Measurements from ENCODE around the gene TIMM22. TPM values are rescaled to one million over a fixed set of nuclear protein-coding genes. Genes with fewer than 3 reads are reported as not detected.
"Not testable (repeated sequence)": the region's sequence is repeated elsewhere in the genome, so short reads cannot be mapped to it uniquely, and the experiment has no call there.

TIMM22 gene
- total and polyA plus RNA-seq, 5 donors, result 13.9 to 16.1 (median 14.2) TPM

GRCh38 chr17:973053-973452, 23.9 kb upstream of the TIMM22 start:
- intact Hi-C loops (cut with DNase I), result no loop called here
- Histone ChIP-seq H3K4me3 (ENCODE audit: low read length) (no peak overlapping the region), H3K27me3 (ENCODE audit: control insufficient read depth, insufficient read depth) (no peaks in the 10 kb centered on the region), H3K4me1 (ENCODE audit: control insufficient read depth, insufficient read depth, low read length) (no peaks in the 10 kb centered on the region), H3K9me3 (ENCODE audit: control insufficient read depth, low read length) (no peaks in the 10 kb centered on the region), H3K27ac (ENCODE audit: low read length) (no peak overlapping the region)
- WGBS, result 87% methylated on average over 12 of the region's 12 CpGs
- ATAC-seq (no peak), DNase-seq (peak in 1 of 3 donors; percentile 6)

- WGBS, result 80% methylated on average over 2 of the region's 2 CpGs
- H3K4me3 ChIP-seq (ENCODE audit: low read length); H3K9me3 ChIP-seq (ENCODE audit: control insufficient read depth, low read length); H3K27me3 ChIP-seq (ENCODE audit: control insufficient read depth, insufficient read depth); ATAC-seq; H3K4me1 ChIP-seq (ENCODE audit: control insufficient read depth, insufficient read depth, low read length); H3K27ac ChIP-seq (ENCODE audit: low read length): not testable (repeated sequence)
- intact Hi-C loops (cut with DNase I), result loop anchor here in 2 of 4 donors (5.0 kb wide), 3 partner anchors 92 to 177 kb away; no protein-coding TSS in a partner anchor
- peak in 1 of 3 donors; percentile 36 for DNase-seq
Observed at GRCh38 chr17:974778-975177, 22.2 kb upstream of the TIMM22 start.

DNA sequence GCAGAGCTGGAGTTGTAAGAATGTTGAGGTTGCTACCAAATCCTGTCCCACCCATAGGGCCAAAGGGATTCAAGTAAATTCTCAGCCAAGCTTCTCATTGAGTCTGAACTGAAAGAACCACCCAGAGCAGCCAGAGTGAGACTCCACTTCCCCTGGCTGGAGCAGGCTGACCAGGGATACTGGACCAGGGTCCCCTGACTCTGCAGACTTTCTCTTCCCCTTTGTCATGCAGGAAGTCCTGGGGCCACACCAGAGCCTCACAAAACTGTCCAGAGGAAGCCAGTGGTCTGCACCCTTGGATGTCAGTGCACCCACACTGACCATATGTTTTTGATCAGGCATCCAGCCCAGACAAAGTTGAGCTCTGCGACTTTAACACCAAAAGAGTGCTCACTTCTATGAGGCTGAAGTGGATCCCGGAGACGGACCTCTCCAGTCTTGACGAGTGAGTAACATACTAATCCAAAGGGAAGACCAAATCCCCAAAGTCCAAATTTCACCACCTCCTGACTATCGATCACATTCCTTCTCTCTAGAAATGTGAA, 21.5 kb upstream of the TIMM22 start:
- ATAC-seq (no peak), DNase-seq (peak in 1 of 3 donors; percentile 60)
- Histone ChIP-seq H3K27me3 (ENCODE audit: control insufficient read depth, insufficient read depth) (no peaks in the 10 kb centered on the region), H3K9me3 (ENCODE audit: control insufficient read depth, low read length) (no peaks in the 10 kb centered on the region), H3K27ac (ENCODE audit: low read length) (no peak overlapping the region), H3K4me3 (ENCODE audit: low read length) (no peak overlapping the region), H3K4me1 (ENCODE audit: control insufficient read depth, insufficient read depth, low read length) (no peaks in the 10 kb centered on the region)
- intact Hi-C loops (cut with DNase I), result loop anchor here in 2 of 4 donors (5.0 kb wide), 3 partner anchors 93 to 178 kb away; no protein-coding TSS in a partner anchor
- whole genome bisulfite sequencing, result 45% methylated on average over 5 of the region's 5 CpGs

DNA sequence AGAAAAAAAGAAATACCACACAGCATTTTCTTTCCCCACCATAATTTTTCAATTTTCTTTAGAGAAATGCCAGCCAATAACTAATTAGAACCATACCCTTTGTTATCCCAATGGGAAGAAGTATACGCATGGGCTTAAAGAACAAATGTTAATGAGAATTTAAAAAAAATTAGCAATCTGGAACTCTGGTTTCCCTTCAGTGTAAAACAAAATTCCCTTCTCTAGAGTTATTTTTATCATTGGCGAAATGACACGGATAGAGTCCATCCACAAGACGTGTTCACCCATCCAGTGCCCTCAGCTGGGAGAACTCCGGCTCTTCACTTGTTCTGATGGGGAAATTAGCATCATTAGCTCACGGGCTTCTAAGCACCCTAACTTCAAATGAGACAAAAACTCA, 20.6 kb upstream of the TIMM22 start:
- DNase-seq (peak in 1 of 3 donors; percentile 2), ATAC-seq (no peak)
- WGBS, result 72% methylated on average over 6 of the region's 6 CpGs
- no peaks in the 10 kb centered on the region for H3K27me3 ChIP-seq (ENCODE audit: control insufficient read depth, insufficient read depth)
- no peak overlapping the region for H3K27ac ChIP-seq (ENCODE audit: low read length)
- no peaks in the 10 kb centered on the region for H3K9me3 ChIP-seq (ENCODE audit: control insufficient read depth, low read length)
- H3K4me3 ChIP-seq (ENCODE audit: low read length), result no peak overlapping the region
- no peaks in the 10 kb centered on the region for H3K4me1 ChIP-seq (ENCODE audit: control insufficient read depth, insufficient read depth, low read length)
- intact Hi-C loops (cut with DNase I), result loop anchor here in 2 of 4 donors (5.0 kb wide), 3 partner anchors 94 to 179 kb away; no protein-coding TSS in a partner anchor

DNA sequence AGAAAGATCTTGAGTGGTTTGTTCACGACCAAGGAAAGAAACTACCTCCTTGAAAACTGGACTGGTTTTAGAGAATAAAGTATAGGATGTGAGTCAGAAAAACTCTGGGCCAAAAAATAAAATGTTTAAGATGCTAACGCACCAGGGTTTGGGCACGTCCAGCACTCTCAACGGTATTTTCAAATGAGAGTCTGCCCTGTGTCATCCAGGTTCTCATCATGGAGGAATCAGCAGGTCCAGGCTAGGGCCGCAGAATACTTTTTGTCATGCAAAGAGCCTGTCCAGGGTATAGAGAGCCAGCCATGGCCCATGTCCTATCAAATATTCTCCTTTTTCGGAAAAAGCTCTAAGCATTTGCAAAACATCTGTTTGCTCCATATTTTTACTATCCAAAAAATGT, 19.8 kb upstream of the TIMM22 start:
- no peak overlapping the region for H3K4me3 ChIP-seq (ENCODE audit: low read length)

GRCh38 chr17:978103-979093, 18.5 kb upstream of the TIMM22 start:
- no peaks in the 10 kb centered on the region for H3K27me3 ChIP-seq (ENCODE audit: control insufficient read depth, insufficient read depth)
- no peaks in the 10 kb centered on the region for H3K9me3 ChIP-seq (ENCODE audit: control insufficient read depth, low read length)
- DNase-seq, result peak; percentile 42 to 77 (median 70)
- intact Hi-C loops (cut with DNase I), result loop anchor here in 2 of 4 donors (5.0 kb wide), 3 partner anchors 96 to 181 kb away; no protein-coding TSS in a partner anchor
- H3K4me3 ChIP-seq (ENCODE audit: low read length), result peak overlapping the region; percentile 93
- 1% methylated on average over 72 of the region's 72 CpGs for WGBS
- H3K4me1 ChIP-seq (ENCODE audit: control insufficient read depth, insufficient read depth, low read length), result no peaks in the 10 kb centered on the region
- H3K27ac ChIP-seq (ENCODE audit: low read length), result no peak overlapping the region
- ATAC-seq, result peak; percentile 7 to 45

More for the DNA sequence above, 19.8 kb upstream of the TIMM22 start:
- ATAC-seq (no peak), DNase-seq (peak in 1 of 3 donors; percentile 3)
- no peak overlapping the region for H3K27ac ChIP-seq (ENCODE audit: low read length)
- no peaks in the 10 kb centered on the region for H3K4me1 ChIP-seq (ENCODE audit: control insufficient read depth, insufficient read depth, low read length)
- H3K27me3 ChIP-seq (ENCODE audit: control insufficient read depth, insufficient read depth), result no peaks in the 10 kb centered on the region
- intact Hi-C loops (cut with DNase I), result loop anchor here in 2 of 4 donors (5.0 kb wide), 3 partner anchors 95 to 180 kb away; no protein-coding TSS in a partner anchor
- H3K9me3 ChIP-seq (ENCODE audit: control insufficient read depth, low read length), result no peaks in the 10 kb centered on the region
- WGBS, result 82% methylated on average over 6 of the region's 6 CpGs

- ATAC-seq (peak; percentile 50 to 64), DNase-seq (peak in 1 of 3 donors; percentile 45)
- Histone ChIP-seq H3K27me3 (ENCODE audit: control insufficient read depth, insufficient read depth) (no peaks in the 10 kb centered on the region), H3K4me1 (ENCODE audit: control insufficient read depth, insufficient read depth, low read length) (no peaks in the 10 kb centered on the region), H3K4me3 (ENCODE audit: low read length) (peak overlapping the region; percentile 93), H3K9me3 (ENCODE audit: control insufficient read depth, low read length) (no peaks in the 10 kb centered on the region), H3K27ac (ENCODE audit: low read length) (peak overlapping the region; percentile 13)
- intact Hi-C loops (cut with DNase I), result loop anchor here in 2 of 4 donors (5.0 kb wide), 3 partner anchors 97 to 182 kb away; no protein-coding TSS in a partner anchor
- 1% methylated on average over 41 of the region's 42 CpGs for WGBS
Observed at GRCh38 chr17:979212-979538, 17.8 kb upstream of the TIMM22 start.

GRCh38 chr17:979539-980405, 17.2 kb upstream of the TIMM22 start, which contains the start of gene NXN:
NXN (minus strand) TSS chr17:979776.
- Histone ChIP-seq H3K27me3 (ENCODE audit: control insufficient read depth, insufficient read depth) (no peaks in the 10 kb centered on the region), H3K4me1 (ENCODE audit: control insufficient read depth, insufficient read depth, low read length) (no peaks in the 10 kb centered on the region), H3K27ac (ENCODE audit: low read length) (peak within 1 kb of the TSS; percentile 31), H3K9me3 (ENCODE audit: control insufficient read depth, low read length) (no peaks in the 10 kb centered on the region), H3K4me3 (ENCODE audit: low read length) (peak within 1 kb of the TSS; percentile 93)
- 1% methylated on average over 94 of the region's 94 CpGs for WGBS
- DNase-seq (peak; percentile 86 to 96 (median 95)), ATAC-seq (peak; percentile 92 to 95)
- intact Hi-C loops (cut with DNase I), result loop anchor here (1.0 to 5.0 kb wide), 6 partner anchors 97 to 185 kb away; no protein-coding TSS in a partner anchor

DNA sequence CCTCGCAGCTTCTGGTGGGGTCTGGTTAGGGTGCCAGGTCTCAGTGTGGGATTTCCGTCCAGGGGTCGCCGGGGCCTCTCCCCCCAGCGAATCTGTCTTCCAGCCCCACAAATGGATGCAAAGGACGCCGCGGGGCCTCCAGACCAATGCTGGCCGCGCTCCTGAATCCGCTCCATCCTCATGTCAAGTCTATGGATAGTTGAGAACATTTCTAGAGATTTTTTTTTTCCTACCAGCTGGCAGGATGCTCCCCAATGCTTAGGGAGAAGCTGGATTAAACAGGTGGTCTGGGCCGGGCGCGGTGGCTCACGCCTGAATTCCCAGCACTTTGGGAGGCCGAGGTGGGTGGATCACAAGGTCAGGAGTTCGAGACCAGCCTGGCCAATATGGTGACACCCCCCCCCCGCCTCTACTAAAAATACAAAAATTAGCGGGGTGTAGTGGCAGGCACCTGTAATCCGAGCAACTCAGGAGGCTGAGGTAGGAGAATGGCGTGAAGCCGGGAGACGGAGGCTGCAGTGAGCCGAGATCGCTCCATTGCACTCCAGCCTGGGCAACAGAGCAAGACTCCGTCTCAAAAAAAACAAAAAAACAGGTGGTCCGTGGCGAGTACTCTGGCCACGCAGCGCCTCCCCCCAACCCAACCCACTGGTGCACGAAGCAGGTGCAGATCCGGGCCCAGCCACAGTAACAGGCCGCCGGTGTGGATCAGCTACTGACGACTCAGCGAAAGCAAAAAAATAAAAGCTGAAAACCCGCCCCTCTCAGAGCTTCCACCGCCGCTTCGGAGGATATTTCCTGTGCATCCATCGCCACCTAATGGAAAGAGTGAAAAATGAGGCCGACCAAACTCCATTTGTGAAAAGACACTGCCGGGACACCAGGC, 16.3 kb upstream of the TIMM22 start:
- no peak overlapping the region for H3K4me3 ChIP-seq (ENCODE audit: low read length)
- intact Hi-C loops (cut with DNase I), result loop anchor here in 3 of 4 donors (1.0 to 5.0 kb wide), 4 partner anchors 100 to 186 kb away; no protein-coding TSS in a partner anchor
- H3K9me3 ChIP-seq (ENCODE audit: control insufficient read depth, low read length), result no peaks in the 10 kb centered on the region
- peak overlapping the region; percentile 31 for H3K27ac ChIP-seq (ENCODE audit: low read length)
- H3K4me1 ChIP-seq (ENCODE audit: control insufficient read depth, insufficient read depth, low read length), result no peaks in the 10 kb centered on the region
- peak; percentile 68 to 87 (median 84) for DNase-seq
- ATAC-seq, result peak; percentile 71 to 73
- 30% methylated on average over 43 of the region's 43 CpGs for WGBS
- H3K27me3 ChIP-seq (ENCODE audit: control insufficient read depth, insufficient read depth), result no peaks in the 10 kb centered on the region

All from right cardiac atrium (tissue), 5 donors.